GM12873 (cell line): ENCODE measurements around the gene GLYATL2.

ENCODE experiments used
- CTCF ChIP-seq: IDR thresholded peaks from 2 replicates; pipeline ENCODE4 v1.5.1; 2012; ENCODE audit warnings: low read depth, mild to moderate bottlenecking, moderate library complexity, low read length, control low read depth; ENCODE audit not compliant: insufficient read depth; ENCODE audit errors: missing control alignments

The GLYATL2 gene

GRCh38 chr11:58866788-58867187 lies 22.3 kb upstream of the GLYATL2 start:
- TF ChIP-seq CTCF = no peak

GRCh38 chr11:58864335-58864734 lies 19.8 kb upstream of the GLYATL2 start:
- TF ChIP-seq CTCF = no peak

GRCh38 chr11:58863697-58864096 lies 19.2 kb upstream of the GLYATL2 start:
- TF ChIP-seq CTCF = no peak

GRCh38 chr11:58861533-58861932 lies 17.0 kb upstream of the GLYATL2 start:
- TF ChIP-seq CTCF = no peak

GRCh38 chr11:58856806-58857205 lies 12.3 kb upstream of the GLYATL2 start:
- TF ChIP-seq CTCF = no peak

- TF ChIP-seq CTCF = no peak
Observed at GRCh38 chr11:58845386-58845785, 882 bp upstream of the GLYATL2 start.

- TF ChIP-seq CTCF = no peak
Observed at GRCh38 chr11:58837707-58838388, 6.7 kb downstream of the GLYATL2 start.
